HG03558 (cell line): ENCODE measurements around the gene NABP1.
"Not testable (repeated sequence)": the region's sequence is repeated elsewhere in the genome, so short reads cannot be mapped to it uniquely, and the experiment has no call there.

Experiments used
- ATAC-seq: cut with Tn5 transposase; IDR thresholded peaks from one replicate; pipeline ENCODE4 v1.9.1; 2021; ENCODE audit warnings: moderate number of reproducible peaks; ENCODE audit not compliant: unreplicated experiment; ENCODE audit errors: extremely low read depth

The NABP1 gene, protein sequence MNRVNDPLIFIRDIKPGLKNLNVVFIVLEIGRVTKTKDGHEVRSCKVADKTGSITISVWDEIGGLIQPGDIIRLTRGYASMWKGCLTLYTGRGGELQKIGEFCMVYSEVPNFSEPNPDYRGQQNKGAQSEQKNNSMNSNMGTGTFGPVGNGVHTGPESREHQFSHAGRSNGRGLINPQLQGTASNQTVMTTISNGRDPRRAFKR

DNA sequence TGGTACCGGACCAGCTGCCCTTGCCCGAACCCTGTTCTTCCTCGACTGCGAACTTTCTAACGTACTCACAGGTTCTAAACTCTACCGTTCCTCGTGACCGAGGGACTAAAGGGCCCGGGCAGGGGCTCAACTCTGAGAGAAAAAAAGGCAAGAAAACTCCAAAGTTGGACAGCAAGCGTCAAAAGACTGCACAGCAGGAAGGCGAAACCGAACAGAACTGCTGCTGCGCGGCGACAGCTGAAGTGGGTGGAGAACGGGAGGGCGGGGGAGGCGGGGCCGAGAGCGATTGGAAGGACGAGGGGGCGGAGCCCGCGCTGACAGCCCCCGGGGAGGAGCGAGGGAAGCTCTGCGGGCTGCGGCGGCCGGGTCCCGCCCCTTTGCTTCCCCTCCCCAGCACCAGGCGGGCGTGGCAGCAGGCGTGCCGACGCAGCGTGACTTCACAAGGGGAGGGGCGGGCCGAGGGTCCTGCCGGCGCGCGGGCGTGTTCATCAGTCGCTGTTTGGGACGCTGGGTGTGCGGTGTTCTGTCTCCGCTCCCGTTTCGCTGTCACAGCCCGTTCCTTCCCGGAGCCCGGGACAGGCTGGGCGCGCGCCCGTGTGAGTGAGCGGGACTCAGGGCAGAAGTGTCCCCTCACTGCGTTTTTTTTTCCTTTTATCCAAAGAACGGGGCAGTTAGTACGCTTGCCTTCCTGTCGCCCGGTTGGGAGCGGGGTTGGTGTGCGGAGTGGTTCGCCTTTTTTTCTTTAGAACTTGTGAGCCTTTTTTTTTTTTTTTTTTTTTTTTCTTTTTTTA is at the start of gene NABP1:
Gene NABP1, plus strand, starts transcription at position 491 of the 791 bp plus-strand sequence. CDS start 479 bp downstream, outside the sequence.
- ATAC-seq, result peak; percentile 33

DNA sequence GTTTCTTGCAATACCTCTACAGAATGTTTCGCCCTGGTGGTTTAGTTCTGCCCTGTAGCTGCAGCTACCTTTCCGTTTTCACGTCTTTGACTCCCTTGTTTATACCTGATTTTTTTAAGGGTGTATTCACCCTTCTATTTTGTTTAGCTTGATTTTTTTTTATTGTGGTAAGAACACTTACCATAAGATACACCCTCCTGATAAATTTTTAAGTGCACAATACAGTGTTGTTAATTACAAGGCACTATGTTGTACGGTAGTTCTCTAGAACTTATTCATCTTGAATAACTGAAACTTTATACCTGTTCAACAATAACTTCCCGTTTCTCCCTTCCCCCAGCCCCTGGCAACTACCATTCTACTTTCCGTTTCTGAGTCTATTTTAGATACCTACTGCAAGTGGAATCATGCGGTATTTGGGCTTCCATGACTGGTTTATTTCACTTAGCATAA is 48.9 kb upstream of the NABP1 start:
- no peak for ATAC-seq

DNA sequence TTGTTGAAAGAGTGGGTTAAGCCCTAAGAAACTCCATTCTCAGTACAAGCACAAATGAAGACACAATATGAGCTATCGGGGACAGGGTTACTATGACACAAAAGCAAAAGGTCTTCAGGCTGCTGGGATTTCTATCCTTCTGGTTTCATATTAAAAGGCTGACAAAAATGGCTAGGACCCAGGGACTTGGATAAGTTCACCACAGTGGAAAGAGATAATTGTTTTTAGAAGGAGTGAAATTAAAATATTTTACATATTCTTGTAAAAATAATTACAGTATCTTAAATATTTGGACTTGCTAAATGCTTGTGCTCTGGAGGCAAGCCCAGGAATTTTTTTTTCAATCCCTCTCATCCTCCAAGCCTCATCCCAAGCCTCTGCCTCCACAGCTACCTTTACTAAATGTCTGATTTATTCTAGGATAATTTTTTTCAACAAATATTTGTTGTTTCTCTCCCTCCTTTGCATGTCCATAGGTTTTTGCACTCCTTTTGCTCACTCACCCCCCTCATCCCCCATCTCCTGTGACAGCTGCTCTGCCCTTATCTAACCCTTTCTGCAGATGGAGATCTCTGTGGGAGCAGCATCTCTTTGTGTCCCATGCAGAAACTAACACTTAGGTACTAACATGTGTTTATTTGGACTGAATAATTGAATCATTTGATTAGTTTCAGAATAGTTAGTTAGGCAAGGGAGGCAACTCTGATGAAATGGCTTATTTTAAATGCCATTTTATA is 47.8 kb upstream of the NABP1 start:
- no peak for ATAC-seq

DNA sequence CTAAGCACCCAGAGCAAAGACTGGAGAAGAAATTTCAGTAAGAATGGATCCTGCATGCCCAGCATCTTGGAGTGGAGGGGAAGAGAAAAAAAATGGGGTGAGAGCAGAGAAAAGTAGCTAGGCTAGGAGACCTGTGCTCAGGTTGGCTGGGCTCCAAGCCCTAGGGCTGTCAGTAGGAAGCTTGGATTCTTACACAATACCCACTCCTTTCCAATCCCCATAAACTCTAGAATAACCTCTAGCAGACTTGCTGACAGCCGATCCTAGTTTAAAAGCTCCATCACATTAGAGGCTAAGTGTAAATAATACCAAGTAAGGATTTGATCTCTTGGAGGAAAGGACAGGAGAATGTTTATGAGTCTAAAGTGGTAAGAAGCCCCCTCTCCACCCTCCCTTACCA is 46.2 kb upstream of the NABP1 start:
- no peak for ATAC-seq

DNA sequence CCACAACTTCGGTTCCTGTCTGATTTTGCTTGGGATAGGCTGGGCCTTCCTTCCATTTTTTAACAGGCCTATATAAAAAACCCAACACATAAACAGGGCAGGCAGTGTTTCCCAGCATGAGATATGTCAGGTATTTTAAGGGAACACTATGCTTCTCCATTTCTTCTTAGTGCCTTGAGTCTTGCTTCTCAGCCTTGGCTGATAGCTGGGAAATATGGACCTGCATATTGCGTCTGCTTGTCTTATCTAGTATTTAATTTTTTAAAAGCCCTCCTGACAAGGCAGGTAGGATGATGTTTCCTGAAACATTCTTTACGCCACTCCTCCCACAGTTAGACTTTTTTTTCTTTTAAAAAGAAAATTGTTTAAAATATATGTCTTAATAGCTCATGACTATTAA is 45.5 kb upstream of the NABP1 start:
- no peak for ATAC-seq

DNA sequence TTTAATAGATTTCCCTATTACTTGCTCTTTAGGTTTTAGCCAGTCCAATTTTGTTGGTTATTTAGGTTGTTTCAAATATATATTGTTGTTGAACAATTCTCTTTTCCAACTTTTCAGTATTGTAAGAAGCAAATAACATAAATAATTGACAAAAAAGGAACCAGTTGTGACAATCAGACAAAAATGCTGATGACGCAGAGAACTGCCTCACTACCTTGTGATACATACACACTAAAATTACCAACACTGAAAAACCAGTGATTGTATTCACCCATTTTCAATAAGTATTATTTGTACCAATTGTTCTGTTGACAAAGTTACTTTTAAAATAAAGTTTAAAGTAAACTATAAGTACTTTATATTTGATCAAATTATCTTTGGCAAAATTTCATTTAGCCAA is 43.1 kb upstream of the NABP1 start:
- ATAC-seq, result no peak

DNA sequence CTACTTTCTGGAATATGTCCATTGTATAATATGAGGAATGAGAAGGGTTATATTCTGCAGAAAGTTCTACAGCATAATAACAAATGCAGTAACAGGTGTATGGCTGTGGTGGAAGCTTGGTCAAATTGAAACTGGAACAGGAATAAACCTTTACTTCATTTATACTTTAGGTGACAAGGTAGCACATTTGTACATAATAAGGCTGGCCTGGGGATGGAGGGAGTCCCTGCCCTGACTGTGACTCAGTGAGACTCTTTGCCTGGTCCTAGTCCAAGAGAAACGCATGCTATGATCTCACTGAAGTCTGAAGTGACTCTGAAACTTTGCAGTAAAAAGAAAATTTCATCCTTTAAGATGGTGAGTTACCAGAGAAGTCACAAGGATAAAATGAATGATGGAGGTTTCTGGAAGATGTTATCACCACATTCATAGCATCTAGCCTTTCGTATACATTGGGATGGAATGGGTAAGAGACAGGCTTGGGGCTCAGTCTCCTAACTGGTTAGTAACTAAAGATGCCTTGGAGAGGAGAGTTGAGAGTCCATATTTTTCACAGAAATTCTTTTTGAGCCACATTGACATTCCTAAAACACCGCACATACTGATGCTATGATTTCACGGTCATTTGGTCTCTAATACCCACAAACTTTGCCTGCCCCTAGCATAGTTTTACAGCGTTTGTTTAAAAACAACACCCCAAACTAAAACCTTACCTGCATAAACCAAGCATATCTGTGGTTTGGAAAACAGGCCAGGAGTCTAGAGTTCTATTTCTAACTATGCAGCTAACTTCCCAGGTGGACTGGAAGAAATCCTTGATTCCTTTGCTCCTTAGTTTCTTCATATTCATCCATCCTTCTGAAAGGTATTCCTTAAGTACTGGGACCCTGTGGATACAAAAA is 42.4 kb upstream of the NABP1 start:
- peak; percentile 85 for ATAC-seq

DNA sequence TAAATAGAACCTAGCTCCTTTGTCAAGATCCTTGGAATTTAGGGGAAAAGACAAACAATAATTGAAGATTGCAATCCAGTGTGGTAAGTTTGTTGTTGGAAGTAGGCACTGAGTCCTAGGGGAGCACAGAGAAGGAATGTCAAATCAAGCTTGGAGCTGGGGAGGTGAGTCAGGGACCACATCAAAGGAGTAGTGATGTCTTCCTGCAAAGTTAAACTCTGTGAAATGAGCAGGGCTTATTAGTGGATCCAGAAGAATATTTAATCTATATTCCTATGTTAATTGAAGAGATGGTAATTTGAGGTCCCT is 41.7 kb upstream of the NABP1 start:
- no peak for ATAC-seq

DNA sequence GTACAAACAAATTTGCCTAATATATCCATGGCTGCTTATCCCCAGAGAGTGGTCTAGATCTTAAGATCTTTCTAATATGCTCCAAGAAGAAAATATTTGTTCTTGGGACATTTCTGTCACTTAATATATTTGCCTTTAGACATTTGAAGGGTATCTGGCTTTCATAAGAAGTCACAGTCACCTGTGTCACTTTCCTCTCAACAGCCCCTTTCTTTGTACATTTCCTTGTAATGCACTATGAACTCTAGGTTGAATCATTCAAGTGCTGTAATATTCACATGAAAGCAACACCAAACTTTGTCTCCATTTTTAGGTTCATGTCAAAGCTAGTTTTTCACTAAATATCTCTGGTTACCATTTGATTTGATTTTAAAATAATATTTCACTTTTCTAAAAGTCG is 41.4 kb upstream of the NABP1 start:
- no peak for ATAC-seq

DNA sequence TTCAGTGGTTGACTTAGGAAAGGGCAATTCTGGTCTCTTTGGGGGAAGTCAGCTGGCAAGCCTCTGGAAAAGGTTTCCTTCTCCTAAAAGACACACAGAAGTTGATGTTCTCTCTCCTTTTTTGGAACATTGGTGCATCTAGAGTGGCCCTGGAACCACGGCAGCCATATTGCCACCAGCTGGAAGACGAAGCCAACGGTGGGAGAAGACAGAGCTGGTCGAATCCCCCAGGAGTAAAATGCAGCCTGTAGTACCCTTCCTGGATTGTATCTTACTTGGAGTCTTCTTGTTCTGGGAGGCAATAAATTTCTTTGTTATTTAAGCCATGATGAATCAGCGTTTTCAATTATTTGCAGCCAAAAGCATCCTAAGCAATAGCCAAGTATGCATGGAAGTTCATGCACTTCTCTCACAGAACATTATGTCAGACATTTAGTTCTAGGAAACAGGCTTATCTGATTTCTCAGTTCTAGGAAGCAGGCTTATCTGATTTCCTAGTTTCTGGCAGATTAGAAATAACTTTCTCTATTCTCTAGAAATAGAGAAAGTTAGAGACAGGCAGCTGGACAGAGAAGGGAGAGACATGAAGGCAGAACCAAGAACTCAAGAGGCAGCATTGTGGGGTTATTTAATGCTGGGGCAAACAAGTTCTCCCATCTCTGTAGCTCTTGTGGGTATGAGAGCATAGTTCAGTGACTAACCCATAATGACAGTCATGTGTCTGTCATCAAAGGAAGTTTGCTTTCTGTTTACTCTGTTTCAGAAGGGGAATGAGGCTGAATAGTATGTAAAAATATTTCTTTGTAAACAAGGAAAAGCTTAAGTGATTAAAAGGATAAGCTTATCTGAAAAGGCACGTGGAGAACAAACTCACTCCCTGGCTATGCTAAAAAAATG is 40.5 kb upstream of the NABP1 start:
- peak; percentile 64 for ATAC-seq

DNA sequence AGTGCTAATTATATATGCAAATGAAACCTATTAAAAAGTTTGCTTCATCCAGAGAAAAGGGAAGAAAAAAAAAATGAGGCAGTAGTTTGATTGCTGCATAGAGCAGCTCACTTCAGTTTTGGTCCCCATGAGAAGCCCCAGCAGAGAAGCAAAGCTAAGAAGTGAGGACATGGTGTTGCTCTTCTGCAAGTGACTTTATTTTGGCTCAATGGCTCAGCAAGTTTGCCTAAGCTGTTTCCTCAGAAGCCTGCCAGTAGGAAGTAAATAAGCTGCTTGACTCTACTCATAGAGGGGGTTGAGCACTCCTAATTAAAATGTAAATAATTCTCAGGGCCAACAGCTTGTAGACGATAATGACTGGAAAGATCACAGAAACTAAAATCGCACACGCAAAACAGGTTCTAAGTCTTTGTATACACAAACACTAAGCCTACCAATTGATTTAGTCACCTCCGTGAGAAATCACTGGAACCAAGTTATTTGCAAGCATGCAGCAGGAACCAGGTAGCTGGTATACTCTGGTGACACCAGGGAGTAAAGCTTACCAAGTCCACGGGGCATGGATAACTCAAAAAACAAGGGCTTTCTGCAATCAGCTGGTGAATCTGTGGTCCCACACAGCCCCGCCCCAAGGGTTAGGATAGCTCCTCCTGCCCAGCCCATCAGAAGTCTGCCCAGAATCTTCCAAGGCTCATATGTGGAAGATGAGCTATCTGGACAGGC is 39.7 kb upstream of the NABP1 start:
- no peak for ATAC-seq

DNA sequence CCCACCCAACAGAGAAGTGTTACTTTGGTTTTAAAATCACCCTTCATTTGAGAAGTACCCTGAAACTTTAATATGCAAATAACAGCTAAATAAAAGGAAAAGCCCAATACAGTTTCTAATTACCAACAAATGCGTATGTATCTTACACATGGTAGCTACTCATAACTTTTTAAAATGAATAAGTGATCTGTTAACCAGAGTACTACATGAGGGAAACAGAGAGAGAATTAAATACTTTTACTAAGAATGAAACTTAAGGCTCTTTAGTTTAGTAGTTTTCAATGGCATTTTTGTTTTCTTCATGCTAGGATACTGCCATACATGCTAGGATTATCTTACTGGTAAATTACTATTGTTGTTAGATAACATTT is 39.1 kb upstream of the NABP1 start:
- no peak for ATAC-seq

DNA sequence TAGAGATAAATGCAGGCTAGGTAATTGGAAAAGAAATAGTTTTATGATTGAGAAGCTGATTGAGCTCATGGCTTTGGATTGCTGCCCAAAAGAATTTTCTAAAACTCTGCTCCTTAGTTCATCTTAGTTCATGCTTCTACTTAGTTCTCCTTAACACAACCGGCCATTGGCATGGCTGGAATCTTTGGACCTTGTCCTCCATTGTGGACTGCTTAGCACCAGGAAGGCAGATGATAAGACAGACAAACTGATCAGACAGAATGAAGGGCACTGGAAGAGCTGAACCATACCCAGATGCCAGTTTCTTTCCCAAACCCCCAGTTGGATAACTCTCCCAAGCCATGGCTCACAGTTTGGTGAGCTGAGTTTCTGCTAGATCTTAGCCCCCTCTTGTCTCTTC is 36.3 kb upstream of the NABP1 start:
- no peak for ATAC-seq

DNA sequence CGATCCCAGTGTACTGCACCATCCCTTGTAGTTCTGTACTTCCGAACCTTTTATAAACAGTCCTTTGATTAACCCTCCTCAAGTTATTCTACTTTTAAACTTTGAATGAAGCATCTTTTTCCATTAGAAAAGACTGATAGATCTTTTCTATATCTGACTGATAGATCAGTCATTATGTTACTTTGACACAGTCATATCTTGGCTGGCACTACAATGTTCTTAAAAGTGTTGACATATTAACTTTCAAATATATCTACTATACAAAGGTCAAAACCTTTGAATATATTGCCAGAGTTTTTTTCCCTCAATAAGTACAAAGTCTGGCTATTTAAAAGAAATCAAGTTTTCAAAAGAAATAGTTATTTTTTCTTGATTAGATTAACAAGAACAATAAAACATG is 35.4 kb upstream of the NABP1 start:
- no peak for ATAC-seq

DNA sequence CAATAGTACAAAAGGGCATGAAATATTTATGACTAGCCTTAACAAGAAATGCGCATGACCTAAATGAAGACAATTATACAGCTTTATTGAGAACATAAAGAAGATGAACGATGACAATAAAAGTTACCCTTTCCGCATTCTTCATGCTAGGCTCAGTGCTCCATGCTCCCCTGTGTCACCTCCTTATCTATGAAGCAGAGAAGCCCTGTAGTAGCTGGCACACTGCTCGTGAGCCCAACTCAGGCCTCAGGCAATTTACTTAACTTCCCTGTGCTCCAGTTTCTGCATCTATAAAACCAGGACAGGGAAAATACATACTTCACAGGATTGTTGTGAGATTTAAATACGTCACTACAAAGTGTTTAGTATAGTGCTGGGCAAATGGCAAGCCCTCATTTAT is 34.5 kb upstream of the NABP1 start:
- no peak for ATAC-seq

DNA sequence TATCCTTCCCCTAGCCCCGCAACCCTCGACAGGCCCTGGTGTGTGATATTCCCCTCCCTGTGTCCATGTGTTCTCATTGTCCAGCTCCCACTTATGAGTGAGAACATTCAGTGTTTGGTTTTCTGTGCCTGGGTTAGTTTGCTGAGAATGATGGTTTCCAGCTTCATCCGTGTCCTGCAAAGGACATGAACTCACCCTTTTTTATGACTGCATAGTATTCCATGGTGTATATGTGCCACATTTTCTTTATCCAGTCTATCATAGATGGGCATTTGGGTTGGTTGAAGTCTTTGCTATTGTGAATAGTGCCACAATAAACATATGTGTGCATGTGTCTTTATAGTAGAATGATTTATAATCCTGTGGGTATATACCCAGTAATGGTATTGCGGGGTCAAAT is 33.3 kb upstream of the NABP1 start:
- ATAC-seq, result not testable (repeated sequence)

DNA sequence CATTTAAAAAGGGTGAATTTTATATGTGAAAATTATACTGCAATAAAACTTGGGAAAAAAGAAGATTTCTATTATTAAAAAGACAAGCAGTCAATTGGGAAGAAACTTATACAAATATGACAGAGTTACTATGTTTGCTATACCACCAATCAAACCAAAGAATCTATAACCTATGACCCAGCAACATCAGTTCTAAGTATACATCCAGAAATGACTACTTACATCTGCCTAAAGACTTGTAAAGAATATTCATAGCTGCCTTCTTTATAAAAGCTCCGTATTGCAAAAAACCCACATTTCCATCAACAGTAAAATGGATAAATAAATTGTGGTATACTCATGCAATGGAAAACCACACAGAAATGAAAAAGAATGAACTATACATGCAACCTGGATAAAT is 32.9 kb upstream of the NABP1 start:
- no peak for ATAC-seq

DNA sequence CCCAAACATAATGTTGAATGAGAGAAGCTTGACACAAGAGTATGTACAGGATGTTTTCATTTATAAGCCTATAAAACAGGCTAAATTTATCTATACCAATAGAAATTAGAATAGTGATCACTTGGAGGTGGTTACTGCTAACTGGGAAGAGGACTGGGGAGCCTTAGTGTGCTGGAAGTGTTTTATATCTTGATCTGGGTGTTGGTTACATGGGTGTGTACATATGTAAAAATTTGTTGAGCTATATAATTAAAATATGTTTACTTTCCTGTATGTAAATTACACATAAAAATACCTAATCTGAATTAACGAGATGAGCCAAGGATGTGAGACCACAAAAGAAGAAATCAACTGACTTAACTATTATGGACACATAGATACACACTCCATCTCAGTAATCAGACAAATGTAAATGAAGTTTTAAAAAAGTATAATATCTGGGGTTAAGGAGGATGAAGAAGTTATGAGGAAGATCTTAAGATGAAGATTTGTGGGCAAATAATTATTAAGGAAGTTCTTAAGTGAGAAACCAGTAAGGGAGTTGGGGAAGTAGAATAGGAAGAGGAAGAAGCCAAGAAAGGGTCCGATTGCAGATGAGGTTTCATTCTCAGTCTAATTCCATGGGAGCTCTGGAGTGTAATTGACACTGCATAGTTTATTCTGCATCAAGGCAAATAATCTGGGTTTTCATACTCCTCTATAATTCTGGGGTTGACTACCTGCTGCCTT is 32.3 kb upstream of the NABP1 start:
- ATAC-seq, result no peak
